Left lung (tissue), 14 donors: ENCODE results near the gene LHFPL3. TPM values are rescaled to one million over a fixed set of nuclear protein-coding genes. Genes with fewer than 3 reads are reported as not detected.
A peak's percentile ranks its signal among the peaks of the same experiment; 100 is the strongest.
"Not testable (repeated sequence)": the region's sequence is repeated elsewhere in the genome, so short reads cannot be mapped to it uniquely, and the experiment has no call there.

ENCODE experiments used
- ATAC-seq: fragments of 200-7000 bp; cut with Tn5 transposase; one replicate; pipeline ENCODE4 v1.9.1; 2020; ENCODE audit warnings: moderate library complexity
- DNase-seq, 4 donors: peaks; one replicate each; pipeline ENCODE4 v3.0.0-alpha.2; 2013 to 2020
- H3K27ac ChIP-seq, 2 donors: fragments of 200-600 bp; sonication (generic) in 1 of 2; one replicate each; pipeline versions ENCODE4 v1.5.0 to v1.8.0; 2020 to 2021
- H3K27me3 ChIP-seq, 2 donors: fragments of 200-600 bp; sonication (generic) in 1 of 2; one replicate each; pipeline versions ENCODE4 v1.5.0 to v1.8.0; 2020 to 2021
- H3K36me3 ChIP-seq, 2 donors: fragments of 200-600 bp; sonication (generic) in 1 of 2; one replicate each; pipeline versions ENCODE4 v1.5.0 to v1.8.0; 2020 to 2021
- H3K4me1 ChIP-seq, 2 donors: fragments of 200-600 bp; one replicate each; pipeline ENCODE4 v1.8.0; 2021
- H3K4me3 ChIP-seq, 2 donors: fragments of 200-600 bp; sonication (generic) in 1 of 2; one replicate each; pipeline versions ENCODE4 v1.5.0 to v1.8.0; 2020 to 2021; ENCODE audit warnings: mild to moderate bottlenecking in 1 of 2
- H3K9me3 ChIP-seq, 2 donors: fragments of 200-600 bp; sonication (generic) in 1 of 2; one replicate each; pipeline versions ENCODE4 v1.5.0 to v1.8.0; 2020 to 2021
- CTCF ChIP-seq, 2 donors: fragments of 200-600 bp; sonication (generic) in 1 of 2; IDR thresholded peaks; one replicate each; pipeline versions ENCODE4 v1.5.0 to v1.8.0; 2021; ENCODE audit warnings: antibody characterized with exemption in 2 of 2
- intact Hi-C, 2 donors: fragments of 100-400 bp; cut with DNase I; formaldehyde crosslinking; loops; one replicate each; pipeline versions ENCODE4 v1.11.2 to v1.14.2; 2022
- long read RNA-seq, 12 donors: library from polyadenylated mRNA in 2 of 12; unstranded in 2 of 12; transcript quantifications; one replicate each; pipeline ENCODE4 v2.0.0 and lab custom pipeline, GENCODE V29; 2019 to 2026
- polyA plus RNA-seq, 6 donors: library from polyadenylated mRNA; unstranded; fragments of 120-200 nt; gene quantifications; one replicate each; pipeline ENCODE4 v1.2.1, GENCODE V29; 2013; ENCODE audit not compliant: insufficient read length in 6 of 6
- total RNA-seq, 2 donors: library from RNA; stranded (reverse); fragmentation: NEBNext Ultra II Directional; extraction: Animal tissue kit (Norgen Biotek cat#: 25700); gene quantifications; one replicate each; pipeline ENCODE4 v1.2.1, GENCODE V29; 2021
- donor health status: DM: no; HTN: yes; CAD: no.
- donor health status: DM: no; HTN: no; CAD: no.

Gene LHFPL3
- not detected for total RNA-seq
- polyA plus RNA-seq, result 1 to 10 TPM; 1.0 to 3.7 (median 2.5) TPM
- long read RNA-seq, donor 1, partial matches to known transcripts, result 22 of 22 reads
- long read RNA-seq, donor 1, other reads (novel, unspliced or antisense), result 0 of 22 reads
- long read RNA-seq, donor 2, partial matches to known transcripts, result 0 of 6 reads
- long read RNA-seq, donor 2, other reads (novel, unspliced or antisense), result 6 of 6 reads
- long read RNA-seq, donor 3, result 0 reads
- long read RNA-seq, donor 4, result 0 reads
- long read RNA-seq, donor 5, partial matches to known transcripts, result 6 of 6 reads
- long read RNA-seq, donor 5, other reads (novel, unspliced or antisense), result 0 of 6 reads
- long read RNA-seq, donor 6, result 0 reads
- long read RNA-seq, donor 7, result 0 reads
- long read RNA-seq, donor 8, partial matches to known transcripts, result 8 of 8 reads
- long read RNA-seq, donor 8, other reads (novel, unspliced or antisense), result 0 of 8 reads
- long read RNA-seq, donor 9, result 0 reads
- long read RNA-seq, donor 10, result 0 reads
- long read RNA-seq, donor 11, partial matches to known transcripts, result 52 of 52 reads
- long read RNA-seq, donor 11, other reads (novel, unspliced or antisense), result 0 of 52 reads
- long read RNA-seq, donor 12, result 0 reads

GRCh38 chr7:104328296-104328969, at the start of gene LHFPL3:
TSS of gene LHFPL3 (plus strand) at chr7:104328603.
- DNase-seq, result peak in 2 of 4 donors; percentile 7 to 75
- Histone ChIP-seq H3K4me3 (no peak within 1 kb of the TSS), H3K9me3 (no peaks in the 10 kb centered on the region), H3K4me1 (peaks cover 0 to 9% of the 10 kb centered on the region in 2 donors), H3K27ac (no peak within 1 kb of the TSS), H3K36me3 (no peaks in the 10 kb centered on the region), H3K27me3 (peaks cover 42 to 70% of the 10 kb centered on the region in 2 donors)
- TF ChIP-seq CTCF (IDR thresholded peaks at IDR 0.05), result no peak
- no peak for ATAC-seq
- intact Hi-C loops, result no loop called here

- intact Hi-C loops, H3K4me3 ChIP-seq, H3K36me3 ChIP-seq, H3K27ac ChIP-seq, H3K27me3 ChIP-seq, DNase-seq, H3K4me1 ChIP-seq, H3K9me3 ChIP-seq, ATAC-seq: not testable (repeated sequence)
These were observed 46.7 kb upstream of the LHFPL3 start for GRCh38 chr7:104281685-104282084.

- no peaks in the 10 kb centered on the region for H3K27me3 ChIP-seq
- no peak overlapping the region for H3K4me3 ChIP-seq
- no peaks in the 10 kb centered on the region for H3K9me3 ChIP-seq
- no peak for DNase-seq
- H3K27ac ChIP-seq, result no peak overlapping the region
- no peak for TF ChIP-seq CTCF (IDR thresholded peaks at IDR 0.05)
- no peaks in the 10 kb centered on the region for H3K4me1 ChIP-seq
- intact Hi-C loops, result no loop called here
- ATAC-seq, result no peak
- no peaks in the 10 kb centered on the region for H3K36me3 ChIP-seq
These were observed 41.6 kb upstream of the LHFPL3 start for GRCh38 chr7:104286839-104287238.

- no peaks in the 10 kb centered on the region for H3K9me3 ChIP-seq
- intact Hi-C loops, result no loop called here
- no peak overlapping the region for H3K27ac ChIP-seq
- no peaks in the 10 kb centered on the region for H3K27me3 ChIP-seq
- no peaks in the 10 kb centered on the region for H3K36me3 ChIP-seq
- H3K4me1 ChIP-seq, result no peaks in the 10 kb centered on the region
- DNase-seq, result no peak
- no peak for TF ChIP-seq CTCF (IDR thresholded peaks at IDR 0.05)
- H3K4me3 ChIP-seq, result no peak overlapping the region
- no peak for ATAC-seq
These were observed 40.3 kb upstream of the LHFPL3 start for GRCh38 chr7:104288137-104288536.

GRCh38 chr7:104294291-104294690, 34.1 kb upstream of the LHFPL3 start:
- Histone ChIP-seq H3K27me3 (no peaks in the 10 kb centered on the region), H3K27ac (no peak overlapping the region)
- TF ChIP-seq CTCF (IDR thresholded peaks at IDR 0.05), result no peak

More at GRCh38 chr7:104294291-104294690, 34.1 kb upstream of the LHFPL3 start:
- ATAC-seq (no peak), DNase-seq (no peak)
- Histone ChIP-seq H3K4me1 (no peaks in the 10 kb centered on the region), H3K9me3 (no peaks in the 10 kb centered on the region), H3K4me3 (no peak overlapping the region), H3K36me3 (no peaks in the 10 kb centered on the region)
- intact Hi-C loops, result no loop called here
